Activated CD4-positive, alpha-beta T cell treated with anti-CD3 and anti-CD28 coated beads, Interleukin-2, amount 10 ng/mL, durations not matched to agents 24 days and 14 days (primary cell): Measurements from ENCODE around the gene RABGGTA. TPM values are rescaled to one million over a fixed set of nuclear protein-coding genes. Genes with fewer than 3 reads are reported as not detected.

Experiments
- DNase-seq: peaks from one replicate; pipeline ENCODE4 v3.0.0; 2022
- H3K27ac Mint-ChIP-seq: one replicate; pipeline ENCODE4 v1.8.0; 2022; ENCODE audit warnings: mild to moderate bottlenecking, mixed read lengths
- H3K27me3 Mint-ChIP-seq: one replicate; pipeline ENCODE4 v1.8.0; 2022; ENCODE audit warnings: mixed read lengths
- H3K36me3 Mint-ChIP-seq: one replicate; pipeline ENCODE4 v1.8.0; 2022; ENCODE audit warnings: low read depth, mild to moderate bottlenecking, mixed read lengths
- H3K4me1 Mint-ChIP-seq: one replicate; pipeline ENCODE4 v1.8.0; 2021; ENCODE audit warnings: mixed read lengths
- H3K4me3 Mint-ChIP-seq: one replicate; pipeline ENCODE4 v1.8.0; 2022; ENCODE audit warnings: mild to moderate bottlenecking, moderate library complexity, mixed read lengths
- H3K9me3 Mint-ChIP-seq: one replicate; pipeline ENCODE4 v1.8.0; 2021; ENCODE audit warnings: mixed read lengths
- intact Hi-C: fragments of 100-400 bp; cut with micrococcal nuclease; formaldehyde crosslinking; loops from one replicate; pipeline ENCODE4 v1.15.1; 2023
- total RNA-seq: library from RNA; stranded (reverse); gene quantifications from 2 replicates; pipeline ENCODE4 v1.2.3, GENCODE V29; 2022

Gene RABGGTA, protein sequence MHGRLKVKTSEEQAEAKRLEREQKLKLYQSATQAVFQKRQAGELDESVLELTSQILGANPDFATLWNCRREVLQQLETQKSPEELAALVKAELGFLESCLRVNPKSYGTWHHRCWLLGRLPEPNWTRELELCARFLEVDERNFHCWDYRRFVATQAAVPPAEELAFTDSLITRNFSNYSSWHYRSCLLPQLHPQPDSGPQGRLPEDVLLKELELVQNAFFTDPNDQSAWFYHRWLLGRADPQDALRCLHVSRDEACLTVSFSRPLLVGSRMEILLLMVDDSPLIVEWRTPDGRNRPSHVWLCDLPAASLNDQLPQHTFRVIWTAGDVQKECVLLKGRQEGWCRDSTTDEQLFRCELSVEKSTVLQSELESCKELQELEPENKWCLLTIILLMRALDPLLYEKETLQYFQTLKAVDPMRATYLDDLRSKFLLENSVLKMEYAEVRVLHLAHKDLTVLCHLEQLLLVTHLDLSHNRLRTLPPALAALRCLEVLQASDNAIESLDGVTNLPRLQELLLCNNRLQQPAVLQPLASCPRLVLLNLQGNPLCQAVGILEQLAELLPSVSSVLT
- total RNA-seq: 49.6 and 51.1 TPM in 2 replicates

DNA sequence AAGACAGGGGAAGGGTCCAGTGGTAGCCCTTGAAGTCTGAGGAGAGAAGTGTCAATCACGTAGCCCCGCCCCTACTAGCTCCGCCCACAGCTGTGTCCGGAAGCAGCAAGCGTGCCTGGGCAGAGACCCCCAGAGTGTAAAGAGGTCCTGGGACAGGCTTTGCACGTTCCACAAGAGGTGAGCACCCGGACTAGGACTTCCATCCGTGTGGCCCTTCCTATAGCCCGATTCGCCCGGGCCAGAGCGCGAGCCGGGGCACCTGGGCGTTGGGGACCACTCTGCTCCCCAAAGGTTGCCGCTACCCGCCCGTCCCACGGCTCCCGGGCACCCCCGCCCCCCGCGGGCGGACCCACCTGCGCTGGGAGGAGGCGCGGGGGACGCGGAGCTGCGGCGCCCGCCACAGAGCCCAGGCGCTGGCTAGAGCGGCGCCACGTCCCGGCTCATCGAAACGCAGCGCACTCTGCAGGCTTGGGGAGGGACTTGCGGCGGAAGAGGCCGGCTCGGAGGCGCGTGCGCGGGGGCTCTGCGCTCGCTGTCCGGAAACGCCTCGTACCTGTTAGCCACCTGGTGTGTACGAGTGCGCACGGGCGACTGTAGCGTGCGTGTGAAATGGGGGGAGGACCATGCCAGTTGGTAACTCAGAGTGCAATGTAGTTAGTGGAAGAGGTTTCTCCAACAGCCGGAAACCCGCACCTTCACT, at the start of gene RABGGTA:
Gene RABGGTA (minus strand): TSS at position 464 of the 700 bp plus-strand sequence. CDS start 482 bp downstream, outside the sequence.
- Mint-ChIP-seq H3K36me3 (peaks cover 24% of the 10 kb centered on the region), H3K9me3 (no peaks in the 10 kb centered on the region), H3K4me3 (peak within 1 kb of the TSS; percentile 93), H3K4me1 (peaks cover 42% of the 10 kb centered on the region), H3K27me3 (no peaks in the 10 kb centered on the region), H3K27ac (peak within 1 kb of the TSS; percentile 95)
- intact Hi-C loops: loop anchor here (1.0 kb wide), 4 partner anchors 29 to 171 kb away; partner anchors contain the start of genes CHMP4A, GMPR2, NEDD8 and SDR39U1
- DNase-seq: peak; percentile 97

DNA sequence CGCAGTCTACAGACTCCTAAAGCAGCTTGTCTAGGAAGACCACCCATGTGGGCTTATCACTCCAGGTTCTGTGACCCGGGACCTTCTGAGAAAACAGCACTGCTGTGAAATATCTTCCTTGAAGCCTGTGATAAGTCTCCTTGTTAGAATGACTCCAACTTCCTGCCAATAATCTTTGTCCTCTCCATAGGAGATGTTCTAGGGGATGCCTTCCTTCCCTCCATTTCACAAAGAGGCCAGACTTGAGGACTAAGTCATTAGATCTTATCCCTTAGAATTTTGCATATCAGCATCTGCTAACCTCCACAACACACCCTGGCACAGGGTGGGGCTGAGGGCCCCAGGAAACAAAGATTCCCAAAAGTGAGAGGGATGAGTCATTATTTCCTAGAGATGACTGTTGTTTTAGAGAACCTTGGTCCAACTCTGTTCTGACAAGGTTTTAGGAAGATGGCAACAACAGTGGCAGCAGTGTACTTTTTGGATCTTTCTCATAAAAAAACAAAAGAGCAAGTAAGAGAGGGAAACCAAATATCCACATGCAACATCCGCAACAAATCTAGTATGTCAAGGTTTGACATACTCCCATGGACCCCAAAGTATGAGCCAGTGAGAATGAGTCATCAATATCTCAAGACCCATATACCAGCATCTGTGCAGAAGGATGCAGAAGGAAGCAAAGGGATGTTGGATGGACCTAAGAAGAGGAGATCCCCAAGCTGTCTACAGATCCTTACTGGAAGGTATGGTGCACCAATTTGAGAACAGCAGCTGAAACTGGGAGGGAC, 45.9 kb upstream of the RABGGTA start:
- H3K36me3 Mint-ChIP-seq: peaks cover 20% of the 10 kb centered on the region
- peaks cover 7% of the 10 kb centered on the region for H3K27me3 Mint-ChIP-seq
- H3K9me3 Mint-ChIP-seq: no peaks in the 10 kb centered on the region
- peak overlapping the region; percentile 61 for H3K27ac Mint-ChIP-seq
- no peak overlapping the region for H3K4me3 Mint-ChIP-seq
- intact Hi-C loops: no loop called here
- no peak for DNase-seq
- H3K4me1 Mint-ChIP-seq: peaks cover 47% of the 10 kb centered on the region

DNA sequence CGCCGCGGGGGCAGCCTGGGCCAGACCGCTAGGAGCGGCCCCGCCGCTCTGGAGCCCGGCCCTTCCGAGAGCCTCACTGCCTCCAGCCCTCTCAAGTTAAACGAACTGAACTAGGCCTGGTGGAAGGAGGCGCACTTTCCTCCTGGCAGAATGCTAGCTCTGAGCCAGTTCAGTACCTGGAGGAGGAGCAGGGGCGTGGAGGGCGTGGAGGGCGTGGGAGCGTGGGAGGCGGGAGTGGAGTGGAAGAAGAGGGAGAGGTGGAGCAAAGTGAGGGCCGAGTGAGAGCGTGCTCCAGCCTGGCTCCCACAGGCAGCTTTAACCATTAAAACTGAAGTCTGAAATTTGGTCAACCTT, 45.2 kb upstream of the RABGGTA start:
- no peak for DNase-seq
- Mint-ChIP-seq H3K4me3 (no peak overlapping the region), H3K27me3 (peaks cover 6% of the 10 kb centered on the region), H3K36me3 (peaks cover 22% of the 10 kb centered on the region), H3K27ac (no peak overlapping the region), H3K4me1 (peaks cover 53% of the 10 kb centered on the region), H3K9me3 (no peaks in the 10 kb centered on the region)
- intact Hi-C loops: no loop called here

DNA sequence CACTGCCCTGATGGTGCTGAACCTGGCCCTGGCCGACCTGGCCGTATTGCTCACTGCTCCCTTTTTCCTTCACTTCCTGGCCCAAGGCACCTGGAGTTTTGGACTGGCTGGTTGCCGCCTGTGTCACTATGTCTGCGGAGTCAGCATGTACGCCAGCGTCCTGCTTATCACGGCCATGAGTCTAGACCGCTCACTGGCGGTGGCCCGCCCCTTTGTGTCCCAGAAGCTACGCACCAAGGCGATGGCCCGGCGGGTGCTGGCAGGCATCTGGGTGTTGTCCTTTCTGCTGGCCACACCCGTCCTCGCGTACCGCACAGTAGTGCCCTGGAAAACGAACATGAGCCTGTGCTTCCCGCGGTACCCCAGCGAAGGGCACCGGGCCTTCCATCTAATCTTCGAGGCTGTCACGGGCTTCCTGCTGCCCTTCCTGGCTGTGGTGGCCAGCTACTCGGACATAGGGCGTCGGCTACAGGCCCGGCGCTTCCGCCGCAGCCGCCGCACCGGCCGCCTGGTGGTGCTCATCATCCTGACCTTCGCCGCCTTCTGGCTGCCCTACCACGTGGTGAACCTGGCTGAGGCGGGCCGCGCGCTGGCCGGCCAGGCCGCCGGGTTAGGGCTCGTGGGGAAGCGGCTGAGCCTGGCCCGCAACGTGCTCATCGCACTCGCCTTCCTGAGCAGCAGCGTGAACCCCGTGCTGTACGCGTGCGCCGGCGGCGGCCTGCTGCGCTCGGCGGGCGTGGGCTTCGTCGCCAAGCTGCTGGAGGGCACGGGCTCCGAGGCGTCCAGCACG, 44.6 kb upstream of the RABGGTA start:
- peaks cover 53% of the 10 kb centered on the region for H3K4me1 Mint-ChIP-seq
- intact Hi-C loops: no loop called here

DNA sequence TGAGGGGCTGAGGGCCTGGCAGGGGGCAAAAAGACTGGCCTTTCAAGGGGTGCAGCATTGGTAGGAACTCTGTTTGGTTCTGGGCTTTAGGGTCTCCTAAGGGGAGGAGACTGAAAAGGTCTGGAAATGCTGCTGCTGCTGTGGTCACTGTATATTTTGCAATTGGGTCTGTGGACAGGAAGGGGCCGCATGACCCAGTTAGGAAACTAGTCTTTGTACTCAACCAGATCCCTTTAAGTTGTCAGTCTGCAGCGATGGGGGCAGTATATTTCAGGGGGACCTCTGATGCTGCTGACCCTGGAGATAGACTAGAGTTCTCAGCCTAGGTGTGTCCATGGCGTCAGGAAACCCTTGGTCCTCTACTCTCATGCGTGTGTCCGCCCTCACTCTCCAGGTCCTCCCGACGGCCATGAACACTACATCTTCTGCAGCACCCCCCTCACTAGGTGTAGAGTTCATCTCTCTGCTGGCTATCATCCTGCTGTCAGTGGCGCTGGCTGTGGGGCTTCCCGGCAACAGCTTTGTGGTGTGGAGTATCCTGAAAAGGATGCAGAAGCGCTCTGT, 43.9 kb upstream of the RABGGTA start:
- Mint-ChIP-seq H3K36me3 (peaks cover 22% of the 10 kb centered on the region), H3K4me3 (peak overlapping the region; percentile 86), H3K27me3 (peaks cover 6% of the 10 kb centered on the region), H3K4me1 (peaks cover 55% of the 10 kb centered on the region), H3K27ac (peak overlapping the region; percentile 65), H3K9me3 (no peaks in the 10 kb centered on the region)
- intact Hi-C loops: no loop called here
- DNase-seq: no peak

More for the DNA sequence above, 44.6 kb upstream of the RABGGTA start:
- no peak overlapping the region for H3K4me3 Mint-ChIP-seq
- no peak overlapping the region for H3K27ac Mint-ChIP-seq
- peaks cover 22% of the 10 kb centered on the region for H3K36me3 Mint-ChIP-seq
- H3K27me3 Mint-ChIP-seq: peaks cover 6% of the 10 kb centered on the region
- no peaks in the 10 kb centered on the region for H3K9me3 Mint-ChIP-seq
- DNase-seq: no peak

DNA sequence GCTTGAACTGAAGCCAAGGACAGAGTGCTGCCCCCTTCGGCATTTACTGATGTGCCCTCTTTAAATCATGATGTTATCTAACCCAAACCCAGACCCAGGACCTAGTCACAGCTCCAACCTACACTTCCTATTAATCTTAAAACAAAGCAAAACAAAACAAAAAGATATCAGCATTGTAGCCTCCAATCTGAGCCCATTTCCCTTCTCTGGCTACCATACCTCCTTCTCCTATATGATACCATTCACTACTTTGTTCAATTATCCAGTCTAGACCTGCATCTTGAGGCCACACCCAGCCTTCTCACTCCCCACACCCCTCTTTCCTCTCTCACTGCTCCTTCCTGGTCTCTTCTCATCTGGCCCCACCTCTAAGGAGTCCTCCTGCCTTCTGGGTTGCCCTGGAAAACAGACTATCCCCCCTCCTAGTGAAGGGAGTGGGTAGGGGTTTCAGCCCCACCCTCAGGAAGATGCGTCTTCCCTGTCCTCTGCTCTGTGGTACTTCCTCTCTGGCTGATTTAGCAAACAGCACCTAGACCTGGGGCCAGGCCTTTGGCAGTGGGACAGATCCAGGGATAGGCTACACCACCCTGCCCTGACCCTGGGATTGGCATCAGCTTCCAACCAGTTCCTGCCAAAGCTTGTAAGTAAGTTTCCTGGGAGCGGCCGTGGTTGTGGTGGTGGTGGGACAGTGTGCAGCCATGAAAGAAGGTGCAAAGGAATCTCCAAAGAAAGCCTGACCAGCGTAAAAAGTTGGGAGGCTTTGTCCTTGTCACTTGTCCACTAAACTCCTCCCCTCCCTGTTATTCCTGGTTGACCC, 43.2 kb upstream of the RABGGTA start:
- intact Hi-C loops: no loop called here

DNA sequence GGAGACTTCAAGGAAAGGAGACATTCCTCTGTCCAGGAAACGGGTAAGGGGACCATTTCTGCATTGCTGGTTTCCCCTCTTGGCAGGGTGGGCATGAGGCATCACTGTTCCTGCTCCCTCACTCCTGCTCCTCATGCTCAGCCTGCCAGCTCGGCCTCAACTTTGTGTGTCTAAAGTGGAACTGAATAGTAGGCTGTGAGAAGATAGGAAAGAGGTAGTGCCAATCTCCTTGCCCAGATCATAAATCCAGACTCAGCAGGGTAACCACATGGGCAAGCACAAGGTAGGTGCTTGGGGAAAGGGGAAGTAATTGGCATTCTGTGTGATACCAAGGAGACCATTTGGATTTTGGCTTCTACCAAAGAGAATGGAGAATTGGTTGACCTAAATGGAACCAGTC, 42.5 kb upstream of the RABGGTA start:
- peaks cover 69% of the 10 kb centered on the region for H3K4me1 Mint-ChIP-seq
- no peak for DNase-seq
- no peaks in the 10 kb centered on the region for H3K27me3 Mint-ChIP-seq
- peaks cover 34% of the 10 kb centered on the region for H3K36me3 Mint-ChIP-seq
- peak overlapping the region; percentile 81 for H3K27ac Mint-ChIP-seq
- intact Hi-C loops: no loop called here
- peak overlapping the region; percentile 86 for H3K4me3 Mint-ChIP-seq
- H3K9me3 Mint-ChIP-seq: no peaks in the 10 kb centered on the region

More for the DNA sequence above, 43.2 kb upstream of the RABGGTA start:
- no peaks in the 10 kb centered on the region for H3K9me3 Mint-ChIP-seq
- H3K4me1 Mint-ChIP-seq: peaks cover 62% of the 10 kb centered on the region
- no peak for DNase-seq
- peak overlapping the region; percentile 81 for H3K27ac Mint-ChIP-seq
- H3K36me3 Mint-ChIP-seq: peaks cover 28% of the 10 kb centered on the region
- H3K27me3 Mint-ChIP-seq: peaks cover 2% of the 10 kb centered on the region
- peak overlapping the region; percentile 86 for H3K4me3 Mint-ChIP-seq

DNA sequence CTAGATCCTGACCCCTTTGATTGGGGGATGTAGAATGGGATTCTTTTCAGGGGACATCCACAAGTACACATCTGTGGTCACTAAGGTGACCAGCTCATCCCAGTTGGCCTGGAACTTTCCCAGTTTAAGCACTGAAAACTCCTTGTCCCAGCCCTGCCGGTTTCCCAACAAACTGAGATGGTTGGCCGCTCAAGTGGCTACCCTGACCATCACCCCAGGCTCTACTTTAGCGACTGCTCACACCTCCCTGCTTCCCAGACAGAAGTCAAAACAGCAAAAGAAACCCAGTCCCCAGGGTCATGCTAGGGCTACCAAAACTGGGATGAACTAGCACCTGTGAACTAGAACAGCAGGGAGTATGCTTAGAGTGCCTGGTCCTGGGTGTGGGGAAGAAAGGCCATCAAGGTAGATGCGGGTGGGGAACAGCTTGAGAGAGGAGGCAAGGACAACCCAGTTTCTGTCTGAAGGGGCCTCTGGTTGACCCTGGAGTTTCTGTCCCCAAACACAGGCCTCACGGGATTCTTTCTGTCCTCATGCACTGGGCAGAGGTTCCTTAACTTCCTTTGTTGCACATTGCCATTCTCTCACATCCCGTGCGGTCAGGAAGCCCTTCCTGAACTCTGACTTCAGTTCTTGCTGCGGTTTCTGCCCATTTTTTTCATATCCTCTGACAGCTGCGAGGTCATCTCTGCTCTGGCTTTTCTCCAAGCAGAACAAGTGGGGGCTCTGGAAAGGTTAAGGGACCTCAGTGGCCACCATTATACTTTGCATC, 41.5 kb upstream of the RABGGTA start:
- H3K9me3 Mint-ChIP-seq: no peaks in the 10 kb centered on the region
- intact Hi-C loops: no loop called here
- H3K4me3 Mint-ChIP-seq: peak overlapping the region; percentile 86
- no peaks in the 10 kb centered on the region for H3K27me3 Mint-ChIP-seq
- peaks cover 74% of the 10 kb centered on the region for H3K4me1 Mint-ChIP-seq
- H3K27ac Mint-ChIP-seq: peak overlapping the region; percentile 81
- H3K36me3 Mint-ChIP-seq: peaks cover 39% of the 10 kb centered on the region
- DNase-seq: peak; percentile 86

DNA sequence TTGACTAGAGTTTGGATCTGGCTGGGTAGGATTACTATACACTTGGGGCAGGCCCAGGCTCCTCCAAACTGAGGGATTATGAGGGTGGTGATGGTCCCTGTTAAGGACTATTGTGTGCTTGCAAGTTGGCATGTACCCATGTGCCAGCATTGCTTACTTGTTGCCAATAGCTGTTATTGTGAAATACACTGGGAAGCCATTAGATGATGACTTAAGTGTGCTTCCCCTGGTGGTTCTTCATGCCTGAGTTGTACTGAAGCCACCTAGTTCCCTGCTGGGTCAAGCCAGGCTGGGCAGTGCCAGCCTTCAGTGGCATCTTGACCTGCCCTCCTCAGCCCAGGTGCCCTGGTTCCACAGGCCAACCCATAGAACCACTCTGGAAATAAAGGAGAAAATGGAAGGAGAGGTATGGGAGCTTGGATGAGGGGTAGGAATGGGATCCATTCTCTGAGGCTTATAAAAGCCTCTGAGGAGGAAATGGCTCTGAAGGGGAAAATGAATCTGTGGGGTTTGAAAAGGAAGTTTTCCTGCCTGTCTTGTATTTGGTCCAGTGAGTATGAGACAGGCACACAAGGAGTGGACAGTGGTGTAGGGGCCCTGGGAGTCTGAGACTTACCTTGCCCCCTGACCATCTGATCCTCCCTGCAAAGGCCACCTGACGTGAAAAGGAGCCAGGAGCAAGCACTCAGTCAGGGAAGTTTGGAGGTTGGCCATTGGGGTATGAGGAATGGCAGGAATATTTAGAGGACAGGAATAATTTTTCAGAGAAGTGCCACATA, 40.6 kb upstream of the RABGGTA start:
- intact Hi-C loops: loop anchor here (2.0 kb wide), 2 partner anchors 21 to 131 kb away; partner anchors contain the start of gene SDR39U1
- Mint-ChIP-seq H3K4me1 (peaks cover 72% of the 10 kb centered on the region), H3K27ac (peak overlapping the region; percentile 81), H3K4me3 (peak overlapping the region; percentile 86), H3K9me3 (no peaks in the 10 kb centered on the region), H3K27me3 (no peaks in the 10 kb centered on the region), H3K36me3 (peaks cover 41% of the 10 kb centered on the region)
- peak; percentile 64 for DNase-seq

DNA sequence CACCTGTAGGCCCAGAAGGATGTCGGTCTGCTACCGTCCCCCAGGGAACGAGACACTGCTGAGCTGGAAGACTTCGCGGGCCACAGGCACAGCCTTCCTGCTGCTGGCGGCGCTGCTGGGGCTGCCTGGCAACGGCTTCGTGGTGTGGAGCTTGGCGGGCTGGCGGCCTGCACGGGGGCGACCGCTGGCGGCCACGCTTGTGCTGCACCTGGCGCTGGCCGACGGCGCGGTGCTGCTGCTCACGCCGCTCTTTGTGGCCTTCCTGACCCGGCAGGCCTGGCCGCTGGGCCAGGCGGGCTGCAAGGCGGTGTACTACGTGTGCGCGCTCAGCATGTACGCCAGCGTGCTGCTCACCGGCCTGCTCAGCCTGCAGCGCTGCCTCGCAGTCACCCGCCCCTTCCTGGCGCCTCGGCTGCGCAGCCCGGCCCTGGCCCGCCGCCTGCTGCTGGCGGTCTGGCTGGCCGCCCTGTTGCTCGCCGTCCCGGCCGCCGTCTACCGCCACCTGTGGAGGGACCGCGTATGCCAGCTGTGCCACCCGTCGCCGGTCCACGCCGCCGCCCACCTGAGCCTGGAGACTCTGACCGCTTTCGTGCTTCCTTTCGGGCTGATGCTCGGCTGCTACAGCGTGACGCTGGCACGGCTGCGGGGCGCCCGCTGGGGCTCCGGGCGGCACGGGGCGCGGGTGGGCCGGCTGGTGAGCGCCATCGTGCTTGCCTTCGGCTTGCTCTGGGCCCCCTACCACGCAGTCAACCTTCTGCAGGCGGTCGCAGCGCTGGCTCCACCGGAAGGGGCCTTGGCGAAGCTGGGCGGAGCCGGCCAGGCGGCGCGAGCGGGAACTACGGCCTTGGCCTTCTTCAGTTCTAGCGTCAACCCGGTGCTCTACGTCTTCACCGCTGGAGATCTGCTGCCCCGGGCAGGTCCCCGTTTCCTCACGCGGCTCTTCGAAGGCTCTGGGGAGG, 39.5 kb upstream of the RABGGTA start, which contains the start of gene LTB4R:
Gene LTB4R (plus strand): TSS at position 857 of the 959 bp plus-strand sequence. CDS start 4,150 bp downstream, outside the sequence.
- H3K9me3 Mint-ChIP-seq: no peaks in the 10 kb centered on the region
- peak within 1 kb of the TSS; percentile 91 for H3K27ac Mint-ChIP-seq
- H3K27me3 Mint-ChIP-seq: no peaks in the 10 kb centered on the region
- intact Hi-C loops: loop anchor here (2.0 kb wide), 2 partner anchors 22 to 132 kb away; partner anchors contain the start of gene SDR39U1
- peaks cover 49% of the 10 kb centered on the region for H3K36me3 Mint-ChIP-seq
- peak; percentile 89 for DNase-seq
- peak within 1 kb of the TSS; percentile 86 for H3K4me3 Mint-ChIP-seq
- H3K4me1 Mint-ChIP-seq: peaks cover 68% of the 10 kb centered on the region
